AG04449 (cell line): ENCODE results near the gene COA3.
"Not testable (repeated sequence)": the region's sequence is repeated elsewhere in the genome, so short reads cannot be mapped to it uniquely, and the experiment has no call there.

ENCODE experiments used
- CTCF ChIA-PET: fragments of 350-600 bp; formaldehyde crosslinking; extraction: SDS; loops from one replicate; lab custom pipeline; 2021; ENCODE audit warnings: antibody characterized with exemption; lab: Yijun Ruan, JAX
- POLR2A ChIA-PET: fragments of 400-600, 350-600 bp; formaldehyde crosslinking; extraction: SDS; loops from one replicate; lab custom pipeline; 2020; ENCODE audit warnings: antibody characterized with exemption, inconsistent platforms; lab: Yijun Ruan, JAX
- DNase-seq: peaks from one replicate; pipeline ENCODE4 v3.0.0-alpha.2; 2010; ENCODE audit warnings: low read depth, low spot score
- H3K4me3 ChIP-seq: 2 replicates; pipeline ENCODE4 v1.5.1; 2011; ENCODE audit warnings: low read depth, mild to moderate bottlenecking, control low read depth, low read length
- TF ChIP-seq, protein P1 (sequence below): IDR thresholded peaks from one replicate; pipeline ENCODE4 v1.5.1; 2011; ENCODE audit warnings: mild to moderate bottlenecking, moderate library complexity, low read length, control low read depth, inconsistent platforms; ENCODE audit not compliant: insufficient read depth; ENCODE audit errors: missing control alignments

The COA3 gene

DNA sequence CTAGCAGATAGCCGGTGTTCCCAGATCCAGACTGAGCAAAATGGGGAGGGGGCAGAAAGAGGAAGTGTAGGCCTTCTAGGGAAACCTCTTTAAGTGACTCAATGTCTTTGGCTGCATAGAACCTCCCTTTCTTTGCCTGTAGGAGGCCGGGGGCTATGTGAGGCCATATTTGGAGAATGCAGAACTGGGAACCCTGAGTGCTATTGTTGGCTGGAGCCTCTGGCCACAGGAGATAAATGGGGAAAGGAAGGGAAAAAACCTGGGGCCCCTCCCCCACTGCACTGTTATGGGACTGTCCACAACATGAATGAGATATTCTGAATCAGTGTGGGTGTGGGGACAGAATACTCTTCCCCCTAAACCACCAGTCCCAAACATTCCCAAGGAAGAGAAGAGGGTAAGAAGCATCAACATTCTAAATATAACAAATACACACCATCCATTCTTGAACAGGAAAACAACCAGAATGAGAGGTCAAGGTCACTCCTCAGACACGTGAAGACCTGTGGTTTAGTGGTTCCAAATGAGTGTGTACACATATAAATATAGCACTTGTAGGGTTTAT is 22.9 kb downstream of the COA3 start:
- DNase-seq, result no peak
- CTCF ChIA-PET, result no interaction called here
- H3K4me3 ChIP-seq, result no peak overlapping the region
- POLR2A ChIA-PET, result interaction anchor here (0.6 kb wide), 1 partner anchor 9 kb away, joined by 3 read pairs; no protein-coding TSS in a partner anchor
- TF ChIP-seq, protein P1, sequence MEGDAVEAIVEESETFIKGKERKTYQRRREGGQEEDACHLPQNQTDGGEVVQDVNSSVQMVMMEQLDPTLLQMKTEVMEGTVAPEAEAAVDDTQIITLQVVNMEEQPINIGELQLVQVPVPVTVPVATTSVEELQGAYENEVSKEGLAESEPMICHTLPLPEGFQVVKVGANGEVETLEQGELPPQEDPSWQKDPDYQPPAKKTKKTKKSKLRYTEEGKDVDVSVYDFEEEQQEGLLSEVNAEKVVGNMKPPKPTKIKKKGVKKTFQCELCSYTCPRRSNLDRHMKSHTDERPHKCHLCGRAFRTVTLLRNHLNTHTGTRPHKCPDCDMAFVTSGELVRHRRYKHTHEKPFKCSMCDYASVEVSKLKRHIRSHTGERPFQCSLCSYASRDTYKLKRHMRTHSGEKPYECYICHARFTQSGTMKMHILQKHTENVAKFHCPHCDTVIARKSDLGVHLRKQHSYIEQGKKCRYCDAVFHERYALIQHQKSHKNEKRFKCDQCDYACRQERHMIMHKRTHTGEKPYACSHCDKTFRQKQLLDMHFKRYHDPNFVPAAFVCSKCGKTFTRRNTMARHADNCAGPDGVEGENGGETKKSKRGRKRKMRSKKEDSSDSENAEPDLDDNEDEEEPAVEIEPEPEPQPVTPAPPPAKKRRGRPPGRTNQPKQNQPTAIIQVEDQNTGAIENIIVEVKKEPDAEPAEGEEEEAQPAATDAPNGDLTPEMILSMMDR, result no peak

DNA sequence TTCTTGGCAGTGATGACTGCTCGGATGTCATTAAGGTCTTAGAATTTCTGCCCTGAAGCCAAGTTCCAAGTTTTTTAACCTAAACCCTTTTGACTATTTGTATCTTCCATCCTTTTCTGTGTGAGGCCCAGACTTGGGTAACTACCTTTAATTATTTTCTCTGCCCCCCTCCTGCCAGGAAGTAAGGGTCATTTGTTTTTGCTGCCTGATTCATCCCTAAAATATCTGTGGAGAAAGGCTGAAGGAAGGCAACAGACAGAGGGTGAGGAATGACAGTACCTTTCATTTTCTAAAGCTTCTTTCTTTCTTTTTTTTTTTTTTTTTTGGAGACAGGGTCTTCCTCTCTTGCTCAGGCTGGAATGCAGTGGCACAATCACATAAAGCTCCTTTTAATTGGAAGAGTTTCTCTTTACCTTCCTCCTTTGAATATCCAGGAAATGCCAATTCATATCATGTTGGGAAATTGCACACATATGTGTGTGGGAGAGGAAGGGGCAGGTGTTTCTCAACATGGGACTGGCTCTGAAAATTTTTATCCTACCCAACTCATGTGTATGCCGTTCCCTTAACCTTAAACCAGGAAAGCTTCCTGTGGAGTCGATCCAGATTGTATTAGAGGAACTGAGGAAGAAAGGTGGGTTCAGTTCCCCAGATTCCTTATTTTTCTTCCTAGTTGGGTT is 24.3 kb downstream of the COA3 start:
- H3K4me3 ChIP-seq, result peak overlapping the region; percentile 91
- DNase-seq, result no peak
- CTCF ChIA-PET, result interaction anchor here (1.2 to 6.1 kb wide), 4 partner anchors 8 to 50 kb away, joined by 3 to 94 read pairs (median 9); partner anchors contain the start of genes BECN1 and RAMP2
- TF ChIP-seq, protein P1, result no peak
- POLR2A ChIA-PET, result interaction anchor here (0.7 to 1.9 kb wide), 6 partner anchors 9 to 96 kb away, joined by 3 to 5 read pairs (median 3); partner anchors contain the start of gene BECN1

DNA sequence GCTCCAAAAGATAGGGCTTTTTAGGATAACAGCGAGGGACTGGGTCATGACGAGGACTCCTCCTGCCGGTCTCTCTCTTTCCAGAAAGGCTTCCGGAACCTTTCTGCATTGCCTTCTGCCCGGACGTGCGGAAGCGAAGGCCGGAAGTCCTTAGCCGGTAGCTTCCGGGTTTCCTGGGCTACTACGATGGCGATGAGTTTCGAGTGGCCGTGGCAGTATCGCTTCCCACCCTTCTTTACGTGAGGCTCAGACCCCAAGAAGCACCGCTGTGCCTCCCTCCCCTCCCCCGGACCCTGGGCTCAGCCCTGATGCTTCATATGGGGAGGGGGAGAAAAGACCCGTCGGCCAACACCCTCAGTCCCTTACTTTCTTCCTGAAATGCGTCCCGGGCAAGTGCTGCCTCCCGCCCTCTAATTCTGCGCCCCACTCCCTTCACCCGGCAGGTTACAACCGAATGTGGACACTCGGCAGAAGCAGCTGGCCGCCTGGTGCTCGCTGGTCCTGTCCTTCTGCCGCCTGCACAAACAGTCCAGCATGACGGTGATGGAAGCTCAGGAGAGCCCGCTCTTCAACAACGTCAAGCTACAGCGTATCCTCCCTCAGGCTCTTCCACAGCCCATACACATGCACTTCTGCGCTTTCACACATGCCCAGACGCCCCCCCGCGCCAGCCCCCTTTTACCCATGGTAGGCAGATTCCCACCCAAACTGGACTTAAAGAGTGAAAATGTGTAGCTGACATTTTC is 25.0 kb downstream of the COA3 start, which contains the start of gene VPS25:
Gene VPS25 (plus strand): TSS at position 160 of the 746 bp plus-strand sequence. CDS start 27 bp downstream, at position 187.
- POLR2A ChIA-PET, result interaction anchor here (0.6 to 1.9 kb wide), 8 partner anchors 8 to 95 kb away, joined by 3 to 5 read pairs (median 3); partner anchors contain the start of gene BECN1
- TF ChIP-seq, protein P1, result peak; percentile 37
- DNase-seq, result no peak
- CTCF ChIA-PET, result interaction anchor here (1.0 to 6.1 kb wide), 4 partner anchors 9 to 59 kb away, joined by 3 to 94 read pairs (median 9); partner anchors contain the start of genes BECN1 and RAMP2
- H3K4me3 ChIP-seq, result peak within 1 kb of the TSS; percentile 91

DNA sequence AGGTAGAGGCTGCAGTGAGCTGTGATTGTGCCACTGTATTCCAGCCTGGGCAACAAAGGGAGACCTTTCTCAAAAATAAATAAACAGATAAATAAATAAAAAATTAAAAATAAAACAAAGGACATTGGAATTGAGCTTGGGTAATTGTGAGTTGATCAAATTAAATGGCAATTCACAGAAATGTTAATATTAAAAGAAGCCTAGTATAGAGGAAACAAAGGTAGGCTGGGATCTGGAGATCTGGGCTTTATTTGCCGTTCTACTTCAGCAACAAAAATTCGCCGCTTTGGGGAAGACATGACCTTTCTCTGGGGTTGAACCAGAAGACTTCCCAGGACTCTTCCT is 25.6 kb downstream of the COA3 start:
- TF ChIP-seq, protein P1, result no peak
- no peak for DNase-seq
- ChIA-PET CTCF (interaction anchor here (1.0 to 6.1 kb wide), 4 partner anchors 9 to 59 kb away, joined by 3 to 94 read pairs (median 9); partner anchors contain the start of genes BECN1 and RAMP2), POLR2A (interaction anchor here (1.4 to 1.9 kb wide), 3 partner anchors 9 to 18 kb away, joined by 3 to 5 read pairs (median 5); no protein-coding TSS in a partner anchor)
- peak overlapping the region; percentile 91 for H3K4me3 ChIP-seq

DNA sequence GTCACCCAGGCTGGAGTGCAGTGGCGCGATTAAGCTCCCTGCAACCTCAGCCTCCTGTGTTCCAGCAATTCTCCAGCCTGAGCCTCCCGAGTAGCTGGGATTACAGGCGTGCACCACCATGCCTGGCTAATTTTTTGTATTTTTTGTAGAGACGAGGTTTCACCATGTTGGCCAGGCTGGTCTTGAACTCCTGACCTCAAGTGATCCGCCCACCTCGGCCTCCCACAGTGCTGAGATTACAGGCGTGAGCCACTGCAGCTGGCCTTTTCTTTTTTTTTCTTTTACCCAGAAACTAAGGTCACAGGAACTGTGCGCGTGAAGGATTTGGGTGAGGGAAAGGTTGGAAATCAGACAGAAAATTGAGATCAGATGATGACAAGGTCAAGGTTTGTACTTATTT is 28.5 kb downstream of the COA3 start:
- DNase-seq, H3K4me3 ChIP-seq, POLR2A ChIA-PET: not testable (repeated sequence)
- CTCF ChIA-PET, result interaction anchor here (6.1 kb wide), 1 partner anchor 9 kb away, joined by 94 read pairs; the partner anchor contains the start of gene RAMP2

DNA sequence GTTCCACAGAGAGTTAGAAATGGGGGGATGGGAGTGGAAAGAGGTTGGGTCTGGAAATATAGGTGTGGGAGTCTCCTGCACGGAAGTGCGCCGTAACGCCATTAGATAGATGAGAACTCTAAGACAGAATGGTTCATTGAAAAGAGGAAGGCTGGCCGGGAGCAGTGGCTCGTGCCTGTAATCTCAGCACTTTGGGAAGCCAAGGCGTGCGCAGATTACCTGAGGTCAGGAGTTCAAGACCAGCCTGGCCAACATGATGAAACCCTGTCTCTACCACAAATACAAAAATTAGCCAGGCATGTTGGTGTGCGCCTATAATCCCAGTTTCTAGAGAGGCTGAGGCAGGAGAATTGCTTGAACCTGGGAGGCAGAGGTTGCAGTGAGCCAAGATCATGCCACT is 30.5 kb downstream of the COA3 start:
- H3K4me3 ChIP-seq, CTCF ChIA-PET, DNase-seq, POLR2A ChIA-PET: not testable (repeated sequence)
